ENCODE data around the gene ELK4.

DNA sequence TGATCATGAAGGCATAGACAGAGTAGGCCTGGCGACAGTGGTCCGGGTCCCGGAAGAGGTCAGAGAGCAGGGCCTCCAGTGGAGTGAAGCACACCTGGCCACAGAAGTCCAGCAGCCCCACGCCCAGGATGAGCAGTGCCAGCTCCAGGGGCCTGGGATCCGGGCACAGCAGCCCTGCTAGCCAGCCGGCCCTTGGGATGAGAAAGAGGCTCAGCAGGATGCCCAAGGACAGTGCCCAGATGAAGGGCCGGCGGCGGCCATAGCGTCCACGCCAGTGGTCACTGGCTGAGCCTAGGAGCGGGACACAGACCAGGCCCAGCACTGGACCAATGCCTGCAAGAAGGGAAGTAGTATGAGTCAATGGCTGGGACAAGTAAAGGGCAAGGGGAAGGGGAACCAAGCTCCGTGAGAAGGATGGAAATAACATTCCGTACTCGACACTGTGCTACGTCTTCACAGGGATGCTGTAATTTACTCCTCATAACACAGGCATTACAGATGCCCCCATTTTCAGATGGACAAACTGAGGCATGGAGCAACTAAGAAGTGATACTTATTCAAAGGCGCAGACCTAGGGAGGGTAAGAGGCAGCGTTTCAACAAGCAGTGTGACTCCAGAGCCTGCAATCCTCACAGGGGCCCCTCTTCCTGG, 31.6 kb upstream of the ELK4 start:
- TF ChIP-seq, protein P1, sequence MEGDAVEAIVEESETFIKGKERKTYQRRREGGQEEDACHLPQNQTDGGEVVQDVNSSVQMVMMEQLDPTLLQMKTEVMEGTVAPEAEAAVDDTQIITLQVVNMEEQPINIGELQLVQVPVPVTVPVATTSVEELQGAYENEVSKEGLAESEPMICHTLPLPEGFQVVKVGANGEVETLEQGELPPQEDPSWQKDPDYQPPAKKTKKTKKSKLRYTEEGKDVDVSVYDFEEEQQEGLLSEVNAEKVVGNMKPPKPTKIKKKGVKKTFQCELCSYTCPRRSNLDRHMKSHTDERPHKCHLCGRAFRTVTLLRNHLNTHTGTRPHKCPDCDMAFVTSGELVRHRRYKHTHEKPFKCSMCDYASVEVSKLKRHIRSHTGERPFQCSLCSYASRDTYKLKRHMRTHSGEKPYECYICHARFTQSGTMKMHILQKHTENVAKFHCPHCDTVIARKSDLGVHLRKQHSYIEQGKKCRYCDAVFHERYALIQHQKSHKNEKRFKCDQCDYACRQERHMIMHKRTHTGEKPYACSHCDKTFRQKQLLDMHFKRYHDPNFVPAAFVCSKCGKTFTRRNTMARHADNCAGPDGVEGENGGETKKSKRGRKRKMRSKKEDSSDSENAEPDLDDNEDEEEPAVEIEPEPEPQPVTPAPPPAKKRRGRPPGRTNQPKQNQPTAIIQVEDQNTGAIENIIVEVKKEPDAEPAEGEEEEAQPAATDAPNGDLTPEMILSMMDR (conservative IDR thresholded peaks at IDR 0.05 in 1 of 2, IDR thresholded peaks at IDR 0.05 in 1 of 2; ENCODE audit: low read depth in 1 of 2, low read length in 2 of 2), result no peak
- no peak for TF ChIP-seq EZH2 (IDR thresholded peaks at IDR 0.05; ENCODE audit: low read length, missing control alignments)
